ENCODE measurements around the gene ZNF512.
"Not testable (repeated sequence)": the region's sequence is repeated elsewhere in the genome, so short reads cannot be mapped to it uniquely, and the experiment has no call there.

ZNF512 gene

DNA sequence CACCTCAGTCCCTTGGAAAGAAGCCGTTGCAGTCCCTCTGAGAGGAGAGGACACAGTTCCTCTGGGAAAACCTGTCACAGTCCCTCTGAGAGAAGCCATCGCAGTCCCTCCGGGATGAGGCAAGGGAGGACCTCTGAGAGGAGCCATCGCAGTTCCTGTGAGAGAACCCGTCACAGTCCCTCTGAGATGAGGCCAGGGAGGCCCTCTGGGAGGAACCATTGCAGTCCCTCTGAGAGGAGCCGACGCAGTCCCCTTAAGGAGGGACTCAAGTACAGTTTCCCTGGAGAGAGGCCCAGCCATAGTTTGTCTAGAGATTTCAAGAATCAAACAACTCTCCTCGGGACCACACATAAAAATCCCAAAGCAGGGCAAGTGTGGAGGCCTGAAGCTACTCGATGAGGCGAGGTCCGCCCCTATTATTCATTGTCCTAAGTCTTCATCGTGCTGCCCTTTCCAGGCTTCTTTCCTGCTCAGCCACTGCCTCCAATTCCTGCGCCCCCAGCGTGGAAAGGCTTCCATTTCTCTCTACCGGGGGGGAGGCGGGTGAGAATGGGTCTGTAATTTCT is 630 bp upstream of the ZNF512 start:
- DNase-seq (ENCODE audit: low read depth), result no peak

DNA sequence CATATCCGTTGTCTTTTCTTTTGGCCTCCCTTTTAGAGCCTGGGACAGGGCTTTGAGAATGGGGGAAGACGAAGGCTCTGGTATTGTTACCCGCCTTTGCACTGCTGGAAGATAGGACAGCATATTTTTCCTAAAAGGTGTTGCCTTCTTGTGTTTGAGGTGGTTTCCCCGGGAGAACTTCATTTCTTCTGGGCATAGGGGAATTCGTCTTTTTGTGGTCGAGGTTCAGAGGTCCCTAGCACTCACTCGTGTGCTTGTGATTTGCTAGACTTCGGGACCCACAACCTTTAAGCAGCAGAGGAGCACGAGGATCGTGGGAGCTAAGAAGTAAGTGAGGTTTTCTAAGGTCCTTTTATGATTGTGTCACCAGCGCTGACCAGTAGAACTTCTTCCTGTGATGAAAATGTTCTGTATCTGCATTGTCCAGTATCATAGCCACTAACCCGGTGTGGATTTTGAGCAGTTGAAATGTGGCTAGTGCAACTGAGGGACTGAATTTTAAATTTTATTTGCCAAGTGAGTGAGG is 611 bp downstream of the ZNF512 start:
- peak; percentile 31 for DNase-seq (ENCODE audit: low read depth)

DNA sequence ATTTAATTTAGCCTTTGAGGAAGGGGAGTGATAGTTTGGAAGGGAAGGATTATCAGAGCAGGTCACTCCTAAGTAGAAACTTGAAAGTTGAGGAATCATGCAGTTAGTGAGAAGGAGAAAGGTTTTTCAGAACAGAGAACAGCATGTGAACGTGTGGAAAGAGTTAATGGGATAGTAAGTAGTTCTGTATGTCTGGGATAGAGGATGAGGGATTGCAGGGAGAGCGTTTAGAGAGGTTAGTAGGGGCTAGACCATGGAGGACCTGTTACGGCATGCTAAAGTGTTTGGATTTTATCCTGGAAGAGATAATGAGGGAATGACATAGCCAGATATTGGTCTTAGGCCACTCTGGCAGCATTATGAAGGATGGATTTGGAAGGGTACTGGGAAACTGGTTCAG is 1.8 kb downstream of the ZNF512 start:
- no peak for DNase-seq (ENCODE audit: low read depth)

DNA sequence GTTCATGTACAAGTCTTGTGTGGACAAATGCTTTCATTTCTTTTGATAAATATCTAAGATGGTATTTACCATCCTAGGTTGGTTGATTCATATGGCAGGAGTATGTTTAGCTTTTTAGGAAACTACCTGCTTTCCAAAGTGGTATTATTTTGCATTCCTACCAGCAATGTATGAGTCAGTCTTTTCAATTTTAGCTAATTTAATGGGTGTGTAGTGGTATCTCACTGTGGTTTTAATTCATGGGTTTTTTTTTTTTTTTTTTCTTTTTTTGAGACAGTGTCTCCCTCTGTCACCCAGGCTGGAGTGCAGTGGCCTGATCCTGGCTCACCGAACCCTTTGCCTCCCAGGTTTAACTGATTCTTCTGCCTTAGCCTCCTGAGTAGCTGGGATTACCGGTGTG is 4.2 kb downstream of the ZNF512 start:
- DNase-seq (ENCODE audit: low read depth), result no peak

DNA sequence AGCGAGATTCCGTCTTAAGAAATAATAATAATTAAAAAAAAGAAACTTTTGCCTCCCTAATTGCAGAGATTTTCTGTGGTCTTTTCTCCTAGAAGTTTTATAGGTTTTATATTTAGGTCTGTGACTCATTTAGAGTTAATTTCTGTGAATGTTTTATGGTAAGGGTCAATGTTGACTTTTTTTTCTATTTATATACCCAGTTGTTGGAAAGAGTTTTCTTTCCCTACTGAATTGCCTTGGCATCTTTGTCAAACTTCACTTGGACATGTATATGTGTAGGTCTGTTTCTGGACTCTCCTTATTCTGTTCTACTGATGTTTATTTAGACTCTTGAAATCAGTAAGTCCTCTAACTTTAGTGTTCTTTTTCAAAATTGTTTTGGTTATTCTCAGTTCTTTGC is 5.5 kb downstream of the ZNF512 start:
- peak; percentile 57 for DNase-seq (ENCODE audit: low read depth)

DNA sequence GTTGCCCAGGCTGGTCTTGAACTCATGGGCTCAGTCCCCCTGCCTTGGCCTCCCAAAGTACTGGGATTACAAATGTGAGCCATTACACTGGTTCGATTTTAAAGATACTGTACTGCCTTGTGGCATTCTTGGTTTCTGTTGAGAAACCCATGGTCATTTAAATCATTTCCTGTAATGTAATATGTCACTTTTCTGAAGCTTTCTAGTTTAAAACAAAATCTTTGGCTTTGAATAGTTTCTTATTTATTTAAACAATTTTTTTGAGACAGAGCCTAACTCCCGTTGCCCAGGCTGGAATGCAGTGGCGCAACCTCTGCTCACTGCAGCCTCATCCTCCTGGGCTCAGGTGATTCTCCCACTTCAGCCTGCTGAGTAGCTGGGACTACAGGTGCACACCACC is 8.9 kb downstream of the ZNF512 start:
- peak; percentile 61 for DNase-seq (ENCODE audit: low read depth)

DNA sequence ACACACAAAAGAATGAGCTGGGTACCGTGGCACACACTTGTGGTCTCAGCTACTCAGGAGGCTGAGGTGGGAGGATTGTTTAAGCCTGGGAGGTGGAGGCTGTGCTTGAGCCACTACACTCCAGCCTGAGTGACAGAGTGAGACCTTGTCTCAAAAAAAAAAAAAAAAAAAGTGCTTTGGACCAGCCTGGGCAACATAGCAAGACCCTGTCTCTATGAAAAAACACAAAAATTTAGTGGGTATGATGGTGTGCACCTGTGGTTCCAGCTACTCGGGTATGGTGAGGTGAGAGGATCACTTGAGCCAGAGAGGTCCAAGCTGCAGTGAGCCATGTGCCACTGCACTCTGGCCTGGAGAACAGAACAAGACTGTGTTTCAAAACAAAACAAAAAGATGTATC is 10.4 kb downstream of the ZNF512 start:
- DNase-seq (ENCODE audit: low read depth), result no peak

DNA sequence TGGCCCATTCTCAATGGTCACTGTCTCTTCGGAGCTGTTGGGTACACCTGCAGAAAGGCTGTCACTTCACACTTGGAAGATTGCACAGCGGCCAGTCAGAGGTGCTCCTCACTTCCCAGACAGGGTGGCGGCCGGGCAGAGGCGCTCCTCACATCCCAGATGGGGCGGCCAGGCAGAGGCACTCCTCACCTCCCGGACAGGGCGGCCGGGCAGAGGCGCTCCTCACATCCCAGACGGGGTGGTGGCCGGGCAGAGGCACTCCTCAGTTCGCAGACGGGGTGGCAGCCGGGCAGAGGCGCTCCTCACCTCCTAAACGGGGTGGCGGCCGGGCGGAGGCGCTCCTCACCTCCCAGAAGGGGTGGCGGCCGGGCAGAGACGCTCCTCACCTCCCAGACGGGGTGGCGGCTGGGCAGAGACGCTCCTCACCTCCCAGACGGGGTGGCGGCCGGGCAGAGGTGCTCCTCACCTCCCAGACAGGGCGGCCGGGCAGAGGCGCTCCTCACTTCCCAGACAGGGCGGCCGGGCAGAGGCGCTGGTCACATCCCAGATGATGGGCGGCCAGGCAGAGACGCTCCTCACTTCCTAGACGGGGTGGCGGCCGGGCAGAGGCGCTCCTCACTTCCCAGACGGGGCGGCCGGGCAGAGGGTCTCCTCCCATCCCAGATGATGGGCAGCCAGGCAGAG is 11.3 kb downstream of the ZNF512 start:
- not testable (repeated sequence) for DNase-seq (ENCODE audit: low read depth)

DNA sequence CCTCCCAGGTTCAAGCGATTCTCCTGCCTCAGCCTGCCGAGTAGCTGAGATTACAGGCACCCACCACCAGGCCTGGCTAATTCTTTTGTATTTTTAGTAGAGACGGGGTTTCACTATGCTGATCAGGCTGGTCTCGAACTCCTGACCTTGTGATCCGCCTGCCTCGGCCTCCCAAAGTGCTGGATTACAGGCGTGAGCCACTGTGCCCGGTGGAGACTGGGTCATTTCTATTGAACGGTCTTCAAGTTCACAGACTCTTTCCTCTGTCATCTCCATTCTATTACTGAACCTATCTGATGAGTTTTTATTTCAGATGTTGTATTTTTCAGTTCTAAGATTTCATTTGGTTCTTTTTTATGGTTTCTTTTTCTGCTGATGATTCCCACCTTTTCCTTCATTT is 12.6 kb downstream of the ZNF512 start:
- DNase-seq (ENCODE audit: low read depth), result not testable (repeated sequence)

DNA sequence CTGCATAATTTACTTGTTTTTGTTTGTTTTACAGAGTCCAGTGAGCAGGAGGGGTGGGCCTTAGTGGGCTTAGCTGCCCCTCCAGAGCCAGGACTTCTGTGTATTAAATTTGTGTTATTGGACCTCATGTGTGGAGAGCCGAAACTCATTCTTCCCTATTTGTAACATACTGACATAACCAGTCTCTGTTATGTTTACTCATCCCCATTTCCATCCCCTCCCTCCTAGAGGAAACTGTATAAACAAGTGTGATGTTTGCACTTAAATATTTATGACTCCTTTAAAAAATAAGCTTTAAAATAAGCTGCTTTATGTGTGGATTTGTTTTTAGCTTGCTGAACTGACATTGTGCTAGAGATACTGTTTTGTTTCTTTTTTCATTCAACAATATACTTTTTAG is 13.8 kb downstream of the ZNF512 start:
- peak; percentile 36 for DNase-seq (ENCODE audit: low read depth)

DNA sequence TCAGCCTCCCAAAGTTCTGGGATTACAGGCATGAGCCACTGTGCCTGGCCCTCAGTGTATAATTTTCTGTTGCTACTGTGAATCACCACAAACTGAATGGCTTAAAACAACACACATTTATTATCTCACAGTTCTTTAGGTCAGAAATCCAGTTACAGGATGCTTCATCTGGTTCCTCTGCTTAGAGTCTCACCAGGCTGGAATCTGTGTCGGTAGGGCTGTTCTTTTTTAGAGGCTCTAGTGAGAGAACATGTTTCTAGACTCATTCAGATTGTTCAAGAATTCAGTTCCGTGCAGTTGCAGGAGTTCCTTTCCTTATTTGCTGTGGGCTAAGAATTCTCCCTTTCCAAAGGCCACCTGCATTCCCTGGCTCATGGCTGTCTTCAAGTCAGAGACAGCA is 23.8 kb downstream of the ZNF512 start:
- peak; percentile 73 for DNase-seq (ENCODE audit: low read depth)

DNA sequence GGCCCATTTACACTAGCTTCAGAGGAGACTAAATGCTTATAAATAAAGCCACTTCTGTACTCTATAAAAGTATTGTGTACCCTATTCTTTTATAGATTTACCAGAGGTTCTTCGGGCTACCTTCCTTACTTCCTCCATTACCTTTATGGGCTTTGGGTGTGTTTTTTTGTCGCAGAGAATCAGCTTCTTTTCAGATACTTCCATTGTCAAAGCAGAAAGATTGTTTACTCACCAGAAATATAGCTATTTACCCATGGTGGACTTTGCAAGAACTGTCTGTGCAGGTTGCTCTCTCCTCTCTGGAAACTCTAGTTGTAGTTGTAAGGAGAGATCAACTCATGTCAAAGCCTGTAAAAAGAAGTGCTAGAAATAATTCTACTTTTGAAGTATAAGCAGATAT is 31.1 kb downstream of the ZNF512 start:
- no peak for DNase-seq (ENCODE audit: low read depth)

DNA sequence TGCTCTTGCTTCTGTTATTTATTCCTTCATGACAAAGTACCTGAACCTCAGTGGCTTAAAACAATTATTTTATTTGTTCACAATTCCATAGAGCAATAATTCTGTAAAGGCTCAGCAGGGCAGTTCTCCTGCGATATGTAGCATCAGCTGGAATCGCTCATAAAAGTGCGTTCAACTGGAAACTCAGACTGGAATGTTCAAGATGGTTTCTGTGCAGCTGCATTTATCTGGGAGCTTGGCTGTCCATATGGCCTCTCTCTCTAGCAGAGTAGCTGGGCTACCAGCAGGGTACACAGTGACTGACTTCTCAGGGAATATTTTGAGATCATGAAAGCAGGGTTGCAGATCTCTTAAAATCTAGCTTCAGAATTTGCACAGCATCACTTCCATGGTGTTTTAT is 32.5 kb downstream of the ZNF512 start:
- DNase-seq (ENCODE audit: low read depth), result no peak

DNA sequence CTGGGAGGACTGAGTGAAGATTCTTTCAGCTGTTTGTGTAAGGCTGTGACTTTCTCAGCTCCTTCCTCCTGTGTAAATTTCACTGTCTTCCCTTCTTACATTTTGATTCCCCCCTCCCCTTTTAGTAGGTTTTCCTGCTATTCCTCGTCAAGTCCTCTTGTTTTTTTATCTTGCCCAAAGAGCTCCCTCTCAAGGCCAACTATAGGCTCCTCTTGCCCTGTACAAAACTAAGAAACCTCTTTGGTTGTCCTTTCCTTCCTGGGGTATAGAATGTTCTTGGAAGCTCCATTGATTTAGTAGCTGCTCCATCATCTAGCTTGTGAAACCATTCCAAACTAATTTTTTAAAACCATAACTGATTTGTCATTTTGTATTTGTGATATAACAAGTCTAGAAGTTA is 38.7 kb downstream of the ZNF512 start:
- no peak for DNase-seq (ENCODE audit: low read depth)

DNA sequence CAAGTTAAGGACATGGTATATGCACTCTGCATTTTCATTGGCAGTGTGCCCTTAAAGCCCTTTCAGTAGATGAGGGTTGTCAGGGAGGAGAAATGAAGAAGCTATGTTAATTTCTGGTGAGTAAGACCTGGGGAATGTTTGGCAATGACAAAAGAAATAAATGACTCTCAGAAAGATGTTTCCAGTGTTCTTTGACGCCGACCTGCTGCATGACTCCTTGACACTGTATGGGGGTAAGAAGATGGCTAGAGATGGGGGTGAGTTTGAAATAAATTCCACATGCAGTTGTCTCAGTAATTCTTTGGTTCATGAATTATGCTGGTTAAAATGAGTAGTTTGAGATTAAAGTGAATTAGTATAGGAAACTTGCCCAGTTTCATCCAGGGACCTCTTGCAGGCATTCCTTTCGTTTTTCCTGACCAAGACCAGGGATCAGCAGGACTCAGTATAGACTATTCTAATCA is 40.1 kb downstream of the ZNF512 start:
- peak; percentile 97 for DNase-seq (ENCODE audit: low read depth)

DNA sequence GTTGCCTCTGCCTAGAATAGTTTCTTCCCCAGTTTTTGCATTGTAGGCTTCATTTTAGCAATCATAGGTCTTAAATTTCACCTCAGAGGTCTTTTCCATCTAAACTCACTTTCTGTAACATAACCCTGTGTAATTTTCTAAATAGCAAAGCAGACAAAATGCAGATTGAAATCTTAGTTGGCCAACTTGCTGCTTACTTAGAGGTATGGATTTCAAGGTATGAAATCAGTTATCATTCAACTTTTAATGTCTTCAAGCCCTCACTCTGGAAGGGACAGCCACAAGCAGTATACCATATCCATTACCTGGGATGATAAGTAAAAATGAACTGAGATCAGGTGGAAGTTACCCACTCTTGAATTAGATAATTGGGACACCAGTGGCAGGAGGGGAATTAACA is 42.1 kb downstream of the ZNF512 start:
- no peak for DNase-seq (ENCODE audit: low read depth)

DNA sequence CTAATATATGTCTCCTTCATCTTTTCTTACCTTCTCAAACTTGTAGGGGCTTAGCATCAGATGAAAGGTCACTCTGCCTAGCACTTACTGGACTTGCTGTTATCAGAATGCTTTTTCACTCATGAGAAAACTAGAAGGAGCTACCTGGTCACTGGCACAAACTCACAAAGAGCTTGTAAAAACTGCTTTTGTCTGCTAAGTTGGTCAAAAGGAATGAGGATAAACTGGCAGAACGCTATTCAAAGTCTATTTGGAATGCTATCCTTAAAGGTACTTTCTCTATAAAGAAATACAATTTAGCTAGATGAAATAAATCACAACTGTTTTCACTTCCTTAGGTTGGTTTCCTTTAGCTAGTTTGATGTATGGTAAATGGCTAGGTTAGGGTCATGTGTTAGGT is 43.5 kb downstream of the ZNF512 start:
- not testable (repeated sequence) for DNase-seq (ENCODE audit: low read depth)

DNA sequence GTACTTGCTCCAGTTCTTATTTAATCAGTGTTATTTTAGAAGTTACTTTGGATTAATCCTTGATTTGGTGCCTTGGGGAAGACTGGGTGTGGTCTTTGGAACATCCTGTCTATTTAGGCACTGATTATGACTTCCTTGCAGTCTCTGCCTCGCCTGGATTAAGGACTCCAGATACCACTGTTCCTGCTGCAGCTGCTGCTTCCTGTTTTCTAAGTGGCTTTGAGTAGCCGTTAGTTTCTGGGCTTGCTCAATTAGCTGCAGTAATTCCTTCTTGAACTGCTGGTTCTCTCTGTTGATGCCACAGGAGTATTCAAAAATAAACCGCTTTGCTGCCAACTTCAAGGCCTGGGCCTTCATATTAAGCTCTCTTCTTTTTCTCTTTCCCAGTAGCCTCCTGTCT is 44.1 kb downstream of the ZNF512 start:
- peak; percentile 41 for DNase-seq (ENCODE audit: low read depth)

DNA sequence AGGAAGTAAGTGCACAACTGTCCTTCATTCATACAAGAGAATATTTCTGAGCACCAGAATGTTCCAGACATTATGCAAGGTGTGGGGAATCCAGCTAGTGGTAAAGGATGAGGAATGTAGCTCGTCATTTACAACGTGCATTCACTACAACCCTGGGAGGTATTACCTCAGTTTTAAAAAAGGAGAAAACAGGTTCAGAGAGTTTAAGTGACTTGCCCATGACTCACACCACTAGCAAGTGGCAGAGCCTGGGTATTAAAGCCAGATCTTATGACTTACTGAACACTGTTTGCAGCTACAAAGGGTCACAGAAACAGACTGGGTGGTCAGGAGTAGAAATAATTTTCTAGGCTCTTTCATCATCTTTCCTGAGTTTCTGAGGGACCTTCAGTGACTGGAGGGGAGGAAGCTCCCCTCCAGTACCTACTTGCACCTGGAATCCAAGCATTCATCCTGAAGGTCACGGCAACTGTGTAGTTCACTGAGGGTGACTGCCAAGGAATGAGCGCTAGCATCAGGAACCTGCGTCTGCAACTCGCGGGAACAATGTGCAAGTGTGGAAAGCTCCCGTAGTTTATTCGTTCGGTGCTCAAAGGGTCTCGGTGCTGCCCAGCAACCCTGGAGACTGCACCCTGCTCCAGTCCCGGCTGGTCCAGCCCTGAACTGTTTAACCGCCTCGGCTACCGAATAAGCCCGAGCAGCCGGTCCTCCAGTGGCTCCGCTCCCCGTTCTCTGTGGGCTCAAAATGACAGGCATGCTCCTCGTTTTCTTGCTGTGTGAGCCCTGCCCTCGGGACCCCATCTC is 45.3 kb downstream of the ZNF512 start:
- DNase-seq (ENCODE audit: low read depth), result peak; percentile 91

DNA sequence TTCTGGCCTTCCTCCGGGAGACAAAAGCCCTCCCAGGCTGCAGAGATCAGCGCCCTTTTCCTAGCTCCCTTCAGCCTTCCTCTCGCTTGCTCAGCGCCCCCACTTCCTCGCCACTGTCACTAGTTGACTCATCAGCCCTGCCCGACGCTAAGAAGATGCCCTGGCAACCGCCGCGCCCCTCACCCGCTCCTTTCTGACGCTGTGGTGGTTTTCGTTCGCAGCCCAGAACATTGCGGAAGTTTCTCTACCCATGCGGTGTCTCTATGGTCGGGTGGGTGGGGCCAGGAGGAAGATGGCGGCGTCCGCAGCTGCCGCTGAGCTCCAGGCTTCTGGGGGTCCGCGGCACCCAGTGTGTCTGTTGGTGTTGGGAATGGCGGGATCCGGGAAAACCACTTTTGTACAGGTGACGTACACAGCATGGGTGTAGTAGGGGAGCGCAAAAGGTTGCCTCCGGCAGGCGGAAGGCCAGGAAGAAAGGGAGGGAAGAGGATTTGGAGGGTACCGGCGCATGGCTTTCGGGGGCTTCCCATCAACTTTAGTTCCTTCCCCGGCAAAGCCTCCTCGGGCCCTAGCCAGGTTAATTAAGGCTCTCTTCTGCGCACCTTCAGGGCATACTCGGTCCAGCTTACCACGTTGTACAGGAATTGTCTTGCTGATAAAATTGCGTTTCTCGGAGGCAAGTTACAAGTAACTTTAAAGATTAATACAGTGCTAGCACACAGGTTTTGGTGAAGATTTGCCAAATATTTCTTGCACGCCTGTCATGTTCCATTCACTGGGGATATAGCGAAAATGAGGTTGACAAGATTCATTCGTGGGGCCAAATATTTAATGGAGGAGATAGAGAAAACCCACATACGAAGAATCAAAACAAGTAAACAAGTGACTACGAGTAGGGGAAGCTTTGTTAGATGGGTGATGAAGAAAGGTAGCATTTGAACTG is 46.2 kb downstream of the ZNF512 start, which contains the start of the genes CCDC121 and GPN1:
Gene CCDC121 (minus strand): TSS at position 246 of the 943 bp plus-strand sequence. CDS start 1,213 bp downstream, outside the sequence.
Gene GPN1 (plus strand): TSS at position 284 of the 943 bp plus-strand sequence. CDS start 9 bp downstream, at position 293.
- peak; percentile 97 for DNase-seq (ENCODE audit: low read depth)

DNA sequence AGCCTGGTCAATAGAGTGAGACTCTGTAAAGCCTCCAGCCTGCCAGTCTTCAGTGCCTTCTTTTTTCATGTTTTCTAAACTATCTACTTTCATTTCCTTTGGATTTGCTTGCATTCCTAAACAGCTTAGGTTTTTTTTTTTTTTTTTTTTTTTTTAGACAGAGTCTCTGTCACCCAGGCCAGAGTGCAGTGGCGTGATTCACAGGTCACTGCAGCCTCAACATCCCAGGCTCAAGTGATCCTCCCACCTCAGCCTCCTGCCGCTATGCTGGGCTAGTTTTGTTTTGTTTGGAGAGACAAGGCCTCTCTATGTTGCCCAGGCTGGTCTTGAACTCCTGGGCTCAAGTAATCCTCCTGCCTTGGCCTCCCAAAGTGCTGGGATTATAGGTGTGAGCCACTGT is 47.4 kb downstream of the ZNF512 start:
- not testable (repeated sequence) for DNase-seq (ENCODE audit: low read depth)

DNA sequence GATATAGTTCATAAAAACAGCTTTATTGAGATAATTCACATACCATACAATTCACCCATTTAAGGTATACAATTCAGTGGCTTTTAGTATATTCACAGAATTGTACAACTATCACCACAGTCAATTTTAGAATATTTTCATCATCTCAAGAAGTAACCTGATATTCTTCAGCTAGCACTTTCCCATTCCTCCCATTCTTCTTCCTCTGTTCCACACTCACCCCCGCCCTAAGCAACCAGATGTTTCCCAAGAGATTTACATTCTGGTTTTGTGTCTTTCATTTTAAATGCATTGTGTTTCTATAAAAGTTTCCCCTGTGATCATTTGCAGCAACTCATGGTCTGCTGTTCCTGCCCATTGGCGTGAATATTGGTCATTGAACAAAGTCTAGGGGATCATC is 51.4 kb downstream of the ZNF512 start:
- no peak for DNase-seq (ENCODE audit: low read depth)

Measured in EH (cell line).